Fibroblast of pulmonary artery (primary cell): Measurements from ENCODE around the gene LRMDA.

Source experiments
- DNase-seq: peaks from one replicate; pipeline ENCODE4 v3.0.0-alpha.2; 2010; ENCODE audit warnings: low read depth
- H3K4me3 ChIP-seq: replicated peaks from 2 replicates; pipeline ENCODE4 v1.5.1; 2011; ENCODE audit warnings: low read depth, mild to moderate bottlenecking, control low read depth, low read length, moderate library complexity
- TF ChIP-seq, protein P1 (sequence below): IDR thresholded peaks from 2 replicates; pipeline ENCODE4 v1.5.1; 2011; ENCODE audit warnings: mild to moderate bottlenecking, control low read depth, low read length, inconsistent platforms; ENCODE audit errors: missing control alignments

The LRMDA gene

DNA sequence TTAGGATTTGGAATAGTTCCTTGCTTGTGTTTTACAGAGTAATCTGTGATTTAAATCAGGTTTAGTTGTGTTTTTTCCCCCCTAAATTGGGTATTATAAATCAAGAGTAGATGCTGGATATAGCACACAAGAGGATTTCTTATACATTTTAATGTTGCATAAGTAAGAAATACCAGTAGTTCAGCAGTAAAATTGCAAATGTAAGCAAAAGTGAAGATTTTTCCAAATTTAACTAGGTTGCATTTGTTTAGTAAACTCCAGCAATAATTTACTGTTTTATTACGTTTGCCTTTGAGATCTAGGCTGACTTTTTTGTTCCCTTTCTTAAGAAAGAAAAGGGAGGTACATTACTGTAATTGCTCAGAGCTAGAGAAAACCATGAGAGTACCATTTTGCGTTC, 207.3 kb downstream of the LRMDA start:
- TF ChIP-seq, protein P1, sequence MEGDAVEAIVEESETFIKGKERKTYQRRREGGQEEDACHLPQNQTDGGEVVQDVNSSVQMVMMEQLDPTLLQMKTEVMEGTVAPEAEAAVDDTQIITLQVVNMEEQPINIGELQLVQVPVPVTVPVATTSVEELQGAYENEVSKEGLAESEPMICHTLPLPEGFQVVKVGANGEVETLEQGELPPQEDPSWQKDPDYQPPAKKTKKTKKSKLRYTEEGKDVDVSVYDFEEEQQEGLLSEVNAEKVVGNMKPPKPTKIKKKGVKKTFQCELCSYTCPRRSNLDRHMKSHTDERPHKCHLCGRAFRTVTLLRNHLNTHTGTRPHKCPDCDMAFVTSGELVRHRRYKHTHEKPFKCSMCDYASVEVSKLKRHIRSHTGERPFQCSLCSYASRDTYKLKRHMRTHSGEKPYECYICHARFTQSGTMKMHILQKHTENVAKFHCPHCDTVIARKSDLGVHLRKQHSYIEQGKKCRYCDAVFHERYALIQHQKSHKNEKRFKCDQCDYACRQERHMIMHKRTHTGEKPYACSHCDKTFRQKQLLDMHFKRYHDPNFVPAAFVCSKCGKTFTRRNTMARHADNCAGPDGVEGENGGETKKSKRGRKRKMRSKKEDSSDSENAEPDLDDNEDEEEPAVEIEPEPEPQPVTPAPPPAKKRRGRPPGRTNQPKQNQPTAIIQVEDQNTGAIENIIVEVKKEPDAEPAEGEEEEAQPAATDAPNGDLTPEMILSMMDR: no peak
- H3K4me3 ChIP-seq: no peak overlapping the region
- DNase-seq: no peak

DNA sequence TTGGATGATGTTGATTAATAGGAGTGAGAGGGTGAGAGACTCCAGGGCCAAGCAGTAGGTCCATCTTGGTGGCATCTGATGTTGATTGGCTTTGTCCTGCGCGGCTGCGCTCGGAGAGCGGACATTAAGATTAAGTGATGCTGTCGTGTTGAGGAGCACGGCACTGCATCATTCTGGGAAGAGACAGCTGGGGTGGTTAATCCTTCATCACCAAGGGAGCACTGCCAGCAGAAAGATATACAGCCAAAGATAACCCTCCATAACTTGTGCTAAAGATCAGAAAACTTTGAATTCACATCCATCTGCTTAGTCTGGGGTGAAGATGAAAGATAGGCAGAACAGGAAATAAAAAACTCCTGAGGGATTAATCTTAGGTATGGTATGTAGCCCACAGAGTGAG, 208.3 kb downstream of the LRMDA start:
- TF ChIP-seq, protein P1: no peak
- no peak overlapping the region for H3K4me3 ChIP-seq
- DNase-seq: no peak

DNA sequence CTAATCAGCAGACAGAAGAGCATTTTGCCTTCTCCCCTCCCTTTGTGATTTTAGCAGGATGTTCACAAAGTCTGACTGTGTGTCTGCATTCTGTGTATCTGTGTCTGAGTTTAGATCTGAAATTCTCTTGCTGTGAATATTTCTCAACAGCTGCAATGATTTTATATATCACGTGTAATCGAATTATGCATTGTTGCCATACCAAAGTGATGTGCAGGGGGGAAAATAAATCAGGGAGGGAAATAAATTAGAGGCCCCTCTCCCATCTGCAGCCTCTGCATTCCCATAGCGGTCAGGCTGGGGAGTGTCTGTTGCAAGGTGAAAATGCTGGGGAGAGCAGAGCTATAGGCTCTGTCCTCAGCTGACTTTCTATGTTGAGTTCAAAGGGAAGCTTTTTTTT, 209.0 kb downstream of the LRMDA start:
- TF ChIP-seq, protein P1: no peak
- no peak overlapping the region for H3K4me3 ChIP-seq
- DNase-seq: no peak

DNA sequence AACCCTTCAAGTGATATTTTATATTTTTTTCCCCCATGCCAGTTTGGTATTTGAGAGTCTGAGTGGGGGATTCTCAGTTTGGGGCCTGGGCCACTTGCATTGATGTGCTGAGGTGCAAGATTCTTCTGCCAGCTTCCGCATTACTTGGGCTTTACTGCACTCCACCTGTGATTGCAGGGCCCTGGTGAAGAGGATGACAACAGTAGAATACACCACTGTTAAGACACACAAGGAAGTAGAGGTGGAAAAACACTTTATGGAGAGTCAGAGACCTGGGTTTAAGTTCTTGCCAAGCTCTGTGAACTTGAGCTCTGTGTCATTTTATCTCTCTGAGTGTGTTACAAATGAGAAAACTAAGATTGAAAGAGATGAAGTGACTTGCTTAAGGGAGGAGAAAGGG, 209.4 kb downstream of the LRMDA start:
- DNase-seq: no peak
- TF ChIP-seq, protein P1: no peak
- H3K4me3 ChIP-seq: no peak overlapping the region

DNA sequence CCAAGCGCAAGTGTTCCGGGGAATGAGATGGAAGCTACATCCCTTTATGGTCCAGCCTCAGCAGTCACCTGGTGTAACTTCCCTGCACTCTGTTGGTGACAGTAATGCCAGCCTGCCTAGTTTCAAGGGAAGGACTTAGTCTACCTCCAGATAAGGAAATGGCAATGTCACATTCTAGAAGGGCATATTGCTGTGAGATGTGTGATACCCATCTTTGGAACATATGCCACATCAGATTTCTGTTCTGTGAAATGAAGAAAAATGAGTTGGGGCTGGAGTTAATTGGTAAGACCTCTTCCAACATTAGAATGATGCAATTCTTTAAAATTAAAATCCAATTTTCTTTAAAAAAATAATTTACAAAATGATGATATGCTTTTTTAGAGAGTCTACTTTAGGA, 212.0 kb downstream of the LRMDA start:
- TF ChIP-seq, protein P1: no peak
- no peak for DNase-seq
- H3K4me3 ChIP-seq: no peak overlapping the region

DNA sequence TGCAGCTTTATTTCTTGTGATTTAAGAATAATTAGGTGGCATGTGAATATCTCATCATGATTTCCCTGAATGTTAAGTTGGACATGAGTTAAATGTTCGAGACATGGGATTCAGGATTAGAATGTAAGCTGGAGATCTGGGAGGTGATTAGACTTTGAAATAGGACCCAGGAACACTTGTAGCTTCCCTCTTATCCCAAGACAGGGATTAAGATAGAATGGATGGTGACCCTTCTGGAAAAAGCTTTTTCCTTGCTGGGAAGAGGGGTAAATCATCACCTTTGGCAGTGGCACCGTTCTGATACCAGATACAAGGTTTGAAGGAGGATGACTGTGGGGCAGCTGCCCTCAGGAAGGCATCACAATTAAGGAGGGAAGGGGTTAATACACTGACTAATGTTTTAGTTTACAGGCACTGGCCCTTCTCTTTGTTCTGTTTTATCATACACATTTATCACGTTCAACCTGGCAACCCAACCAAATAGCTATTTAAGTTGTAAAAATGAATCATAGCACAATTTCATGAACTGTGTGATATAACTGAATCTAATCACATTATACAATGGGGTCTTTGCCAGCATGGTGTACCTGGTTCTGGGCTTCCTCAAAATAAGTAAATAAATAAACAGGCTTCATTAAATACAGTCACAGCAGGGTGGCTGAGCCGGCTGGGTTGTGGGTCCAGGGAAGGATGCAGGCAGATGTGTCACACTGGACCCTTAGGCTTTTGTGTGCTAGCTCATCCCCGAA, 212.7 kb downstream of the LRMDA start:
- no peak overlapping the region for H3K4me3 ChIP-seq
- TF ChIP-seq, protein P1: no peak
- no peak for DNase-seq

DNA sequence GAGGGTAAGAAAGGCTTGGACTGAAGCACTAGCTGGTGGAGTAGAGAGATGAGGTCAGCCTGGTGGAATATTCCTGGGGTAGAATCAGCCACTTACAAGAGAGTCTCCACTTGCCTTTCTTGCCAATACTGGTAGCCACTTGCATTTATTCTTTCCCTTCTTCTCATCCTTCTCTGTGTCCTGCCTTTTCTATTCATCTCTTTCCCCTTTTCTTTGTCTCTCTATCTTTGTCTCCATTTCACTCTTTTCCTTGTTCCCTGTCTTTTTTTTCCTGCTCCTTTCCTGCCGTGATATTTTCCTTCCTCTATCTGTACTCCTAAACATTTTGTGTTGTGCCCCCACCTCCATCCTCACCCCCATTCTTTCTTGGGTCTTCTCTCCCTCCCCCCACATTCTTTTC, 214.3 kb downstream of the LRMDA start:
- no peak for DNase-seq
- TF ChIP-seq, protein P1: no peak
- H3K4me3 ChIP-seq: no peak overlapping the region
